ENCODE data around the gene ADGRG7.

- TF ChIP-seq, protein P1, sequence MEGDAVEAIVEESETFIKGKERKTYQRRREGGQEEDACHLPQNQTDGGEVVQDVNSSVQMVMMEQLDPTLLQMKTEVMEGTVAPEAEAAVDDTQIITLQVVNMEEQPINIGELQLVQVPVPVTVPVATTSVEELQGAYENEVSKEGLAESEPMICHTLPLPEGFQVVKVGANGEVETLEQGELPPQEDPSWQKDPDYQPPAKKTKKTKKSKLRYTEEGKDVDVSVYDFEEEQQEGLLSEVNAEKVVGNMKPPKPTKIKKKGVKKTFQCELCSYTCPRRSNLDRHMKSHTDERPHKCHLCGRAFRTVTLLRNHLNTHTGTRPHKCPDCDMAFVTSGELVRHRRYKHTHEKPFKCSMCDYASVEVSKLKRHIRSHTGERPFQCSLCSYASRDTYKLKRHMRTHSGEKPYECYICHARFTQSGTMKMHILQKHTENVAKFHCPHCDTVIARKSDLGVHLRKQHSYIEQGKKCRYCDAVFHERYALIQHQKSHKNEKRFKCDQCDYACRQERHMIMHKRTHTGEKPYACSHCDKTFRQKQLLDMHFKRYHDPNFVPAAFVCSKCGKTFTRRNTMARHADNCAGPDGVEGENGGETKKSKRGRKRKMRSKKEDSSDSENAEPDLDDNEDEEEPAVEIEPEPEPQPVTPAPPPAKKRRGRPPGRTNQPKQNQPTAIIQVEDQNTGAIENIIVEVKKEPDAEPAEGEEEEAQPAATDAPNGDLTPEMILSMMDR (IDR thresholded peaks at IDR 0.05) = no peak
- TF ChIP-seq POLR2AphosphoS5 (IDR thresholded peaks at IDR 0.05) (no peak), POLR2A (IDR thresholded peaks at IDR 0.05; ENCODE audit: low read depth) (no peak)
Measured at GRCh38 chr3:100710261-100710968, 101.0 kb downstream of the ADGRG7 start.
